Measurements from ENCODE around the gene RAB1B.
"Not testable (repeated sequence)": the region's sequence is repeated elsewhere in the genome, so short reads cannot be mapped to it uniquely, and the experiment has no call there.

Gene RAB1B

DNA sequence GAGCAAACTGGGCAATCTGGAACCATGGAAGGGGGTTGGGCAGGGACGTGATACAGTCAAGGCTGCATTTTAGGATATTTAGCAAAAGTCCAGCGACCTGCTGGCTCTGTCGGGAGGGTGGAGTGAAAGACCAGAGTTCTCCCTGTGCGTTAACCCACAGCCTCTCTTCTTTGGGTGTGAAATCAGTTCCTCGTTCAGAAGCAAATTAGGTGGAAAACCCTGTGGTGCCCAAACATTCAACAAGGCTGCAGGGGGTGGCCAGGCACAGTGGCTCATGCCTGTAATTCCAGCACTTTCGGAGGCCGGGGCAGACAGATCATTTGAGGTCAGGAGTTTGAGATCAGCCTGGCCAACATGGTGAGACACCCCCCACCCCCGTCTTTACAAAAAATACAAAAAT lies 29.2 kb downstream of the RAB1B start:
- TF ChIP-seq, protein P1, sequence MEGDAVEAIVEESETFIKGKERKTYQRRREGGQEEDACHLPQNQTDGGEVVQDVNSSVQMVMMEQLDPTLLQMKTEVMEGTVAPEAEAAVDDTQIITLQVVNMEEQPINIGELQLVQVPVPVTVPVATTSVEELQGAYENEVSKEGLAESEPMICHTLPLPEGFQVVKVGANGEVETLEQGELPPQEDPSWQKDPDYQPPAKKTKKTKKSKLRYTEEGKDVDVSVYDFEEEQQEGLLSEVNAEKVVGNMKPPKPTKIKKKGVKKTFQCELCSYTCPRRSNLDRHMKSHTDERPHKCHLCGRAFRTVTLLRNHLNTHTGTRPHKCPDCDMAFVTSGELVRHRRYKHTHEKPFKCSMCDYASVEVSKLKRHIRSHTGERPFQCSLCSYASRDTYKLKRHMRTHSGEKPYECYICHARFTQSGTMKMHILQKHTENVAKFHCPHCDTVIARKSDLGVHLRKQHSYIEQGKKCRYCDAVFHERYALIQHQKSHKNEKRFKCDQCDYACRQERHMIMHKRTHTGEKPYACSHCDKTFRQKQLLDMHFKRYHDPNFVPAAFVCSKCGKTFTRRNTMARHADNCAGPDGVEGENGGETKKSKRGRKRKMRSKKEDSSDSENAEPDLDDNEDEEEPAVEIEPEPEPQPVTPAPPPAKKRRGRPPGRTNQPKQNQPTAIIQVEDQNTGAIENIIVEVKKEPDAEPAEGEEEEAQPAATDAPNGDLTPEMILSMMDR (conservative IDR thresholded peaks at IDR 0.05; ENCODE audit: control insufficient read depth, insufficient read depth, low read depth, low read length): no peak
- DNase-seq (ENCODE audit: low read depth): no peak
- no peak overlapping the region for H3K4me3 ChIP-seq (ENCODE audit: control insufficient read depth, low read depth, low read length)

DNA sequence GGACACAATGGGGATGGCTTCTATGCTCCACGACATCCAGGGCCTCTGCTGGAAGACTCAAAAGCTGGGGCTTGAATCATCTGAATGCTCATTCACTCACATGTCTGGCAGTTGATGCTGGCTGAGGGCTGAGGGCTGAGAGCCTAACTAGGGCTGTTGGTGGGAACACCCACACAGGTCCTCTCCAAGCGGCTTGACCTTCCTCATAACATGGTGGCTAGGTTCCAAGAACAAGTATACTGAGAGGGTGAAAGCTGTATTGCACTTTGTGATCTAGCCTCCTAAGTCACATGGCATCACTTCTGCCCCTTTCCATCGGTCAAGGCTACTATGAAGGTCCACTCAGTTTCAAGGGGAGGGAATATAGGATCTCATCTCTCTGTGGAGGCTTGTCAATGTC lies 30.7 kb downstream of the RAB1B start:
- H3K4me3 ChIP-seq (ENCODE audit: control insufficient read depth, low read depth, low read length): no peak overlapping the region
- TF ChIP-seq, protein P1 (conservative IDR thresholded peaks at IDR 0.05; ENCODE audit: control insufficient read depth, insufficient read depth, low read depth, low read length): no peak
- DNase-seq (ENCODE audit: low read depth): no peak

DNA sequence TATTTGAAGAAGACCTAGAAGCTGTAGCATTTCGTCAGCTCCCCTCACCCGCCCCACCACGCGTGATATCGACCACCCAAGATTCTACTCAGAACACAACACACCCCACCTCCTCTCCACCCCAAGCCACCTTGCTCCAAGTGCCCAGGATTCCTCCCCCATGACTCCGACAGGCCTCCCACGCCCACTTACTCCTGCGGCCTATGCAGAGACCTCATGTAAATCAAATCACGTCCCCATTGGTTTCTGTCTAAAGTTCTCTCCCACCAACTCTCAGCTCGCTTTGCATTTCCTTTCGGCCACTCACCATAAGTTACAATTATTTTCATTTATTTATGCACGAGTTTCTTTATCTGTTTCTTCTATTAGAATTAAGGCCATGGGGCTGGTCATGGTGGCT lies 34.2 kb downstream of the RAB1B start:
- no peak for DNase-seq (ENCODE audit: low read depth)
- H3K4me3 ChIP-seq (ENCODE audit: control insufficient read depth, low read depth, low read length): no peak overlapping the region
- TF ChIP-seq, protein P1 (conservative IDR thresholded peaks at IDR 0.05; ENCODE audit: control insufficient read depth, insufficient read depth, low read depth, low read length): no peak

DNA sequence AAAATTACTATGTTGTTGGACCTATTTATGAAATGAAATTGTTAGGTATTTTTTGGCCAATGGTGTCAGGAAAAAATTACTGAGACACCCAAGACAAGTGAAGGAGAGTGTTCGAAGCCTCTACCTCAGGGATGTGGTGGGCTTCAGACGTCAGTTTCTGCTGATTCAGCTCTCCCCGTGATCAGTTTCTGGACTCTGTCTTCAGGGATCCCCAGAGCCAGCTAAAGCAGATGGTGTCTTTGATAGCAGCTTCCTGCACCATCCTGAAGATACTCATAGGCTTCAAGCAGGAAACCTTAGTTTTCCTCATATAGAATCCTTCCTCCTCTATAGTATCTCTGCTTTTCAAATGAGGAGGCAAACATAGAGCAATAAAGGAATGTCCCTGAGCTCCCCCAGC lies 41.0 kb downstream of the RAB1B start:
- DNase-seq (ENCODE audit: low read depth): no peak
- H3K4me3 ChIP-seq (ENCODE audit: control insufficient read depth, low read depth, low read length): no peak overlapping the region
- TF ChIP-seq, protein P1 (conservative IDR thresholded peaks at IDR 0.05; ENCODE audit: control insufficient read depth, insufficient read depth, low read depth, low read length): no peak

DNA sequence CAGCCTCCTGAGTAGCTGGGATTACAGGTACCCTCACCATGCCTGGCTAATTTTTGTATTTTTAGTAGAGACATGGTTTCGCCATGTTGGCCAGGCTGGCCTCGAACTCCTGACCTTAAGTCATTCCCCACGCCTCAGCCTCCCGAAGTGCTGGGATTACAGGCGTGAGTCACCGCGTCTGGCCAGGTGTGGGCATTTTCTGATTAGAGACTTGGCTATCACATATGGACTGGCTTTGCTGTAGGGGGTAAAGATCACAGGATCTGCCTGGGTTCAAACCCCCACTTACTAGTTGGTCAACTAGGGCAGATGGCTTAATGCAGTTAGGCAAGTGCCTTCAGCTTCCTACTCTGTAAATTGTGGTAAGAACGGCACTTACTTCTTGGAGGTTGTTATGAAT lies 41.9 kb downstream of the RAB1B start:
- no peak overlapping the region for H3K4me3 ChIP-seq (ENCODE audit: control insufficient read depth, low read depth, low read length)
- TF ChIP-seq, protein P1 (conservative IDR thresholded peaks at IDR 0.05; ENCODE audit: control insufficient read depth, insufficient read depth, low read depth, low read length): no peak
- no peak for DNase-seq (ENCODE audit: low read depth)

DNA sequence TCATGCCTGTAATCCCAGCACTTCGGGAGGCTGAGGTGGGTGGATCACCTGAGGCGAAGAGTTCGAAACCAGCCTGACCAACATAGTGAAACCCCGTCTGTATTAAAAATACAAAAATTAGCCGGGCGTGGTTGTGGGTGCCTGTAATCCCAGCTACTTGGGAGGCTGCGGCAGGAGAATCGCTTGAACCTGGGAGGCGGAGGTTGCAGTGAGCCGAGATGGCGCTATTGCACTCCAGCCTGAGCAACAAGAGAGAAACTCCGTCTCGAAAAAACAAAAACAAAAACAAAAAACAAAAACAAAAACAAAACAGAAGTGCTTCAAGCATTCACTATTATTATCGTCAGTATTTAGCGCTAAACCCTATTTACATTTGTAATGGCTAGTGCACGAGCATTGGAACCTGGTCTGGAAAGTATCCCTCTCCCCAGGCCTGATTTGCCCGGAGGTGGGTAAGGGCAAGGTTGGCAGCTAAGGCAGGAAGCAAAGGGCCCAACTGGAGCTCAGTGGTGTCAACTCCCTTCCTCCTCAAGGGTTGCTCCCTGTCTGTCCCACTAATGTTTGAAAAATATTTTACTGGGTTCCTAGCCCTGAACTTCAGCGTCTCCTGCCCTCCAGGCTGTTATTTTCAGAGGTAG lies 42.5 kb downstream of the RAB1B start:
- not testable (repeated sequence) for H3K4me3 ChIP-seq (ENCODE audit: control insufficient read depth, low read depth, low read length)

DNA sequence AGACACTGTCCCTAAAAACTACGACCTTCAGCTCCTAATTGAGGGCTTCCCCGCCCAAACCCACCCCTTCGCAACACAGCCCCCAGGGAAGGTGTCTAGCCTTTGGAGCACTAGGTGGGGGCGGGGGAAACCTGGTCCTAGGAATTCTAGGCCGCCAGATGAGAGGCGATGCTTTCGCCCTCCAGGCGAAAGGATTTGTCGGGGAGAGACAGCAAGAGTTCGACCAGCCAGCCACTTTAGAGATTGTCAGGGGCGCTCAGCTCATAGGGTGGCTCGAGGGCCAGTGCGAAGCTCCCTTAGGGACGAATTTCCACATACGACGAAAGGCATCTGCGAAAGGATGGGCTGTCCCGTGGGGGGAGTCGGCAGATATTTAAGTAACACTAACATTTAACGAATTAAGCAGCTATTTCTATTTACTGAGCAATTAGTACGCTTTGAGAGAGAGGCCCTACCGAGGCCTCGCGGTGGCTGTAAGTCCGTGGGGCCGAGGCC lies 43.1 kb downstream of the RAB1B start:
- no peak for DNase-seq (ENCODE audit: low read depth)
- peak overlapping the region; percentile 59 for H3K4me3 ChIP-seq (ENCODE audit: control insufficient read depth, low read depth, low read length)
- TF ChIP-seq, protein P1 (conservative IDR thresholded peaks at IDR 0.05; ENCODE audit: control insufficient read depth, insufficient read depth, low read depth, low read length): peak; percentile 86

More for the DNA sequence above, 42.5 kb downstream of the RAB1B start:
- not testable (repeated sequence) for DNase-seq (ENCODE audit: low read depth)

Data from fibroblast of mammary gland (primary cell).